ENCODE data around the gene SETBP1.

Gene SETBP1

GRCh38 chr18:44916429-44917207 is 235.9 kb downstream of the SETBP1 start:
- H3K27ac ChIP-seq (ENCODE audit: low read length): peak overlapping the region; percentile 82
- peak overlapping the region; percentile 0 to 30 for H3K4me3 ChIP-seq (ENCODE audit: low read length in 2 of 2)
- H3K4me1 ChIP-seq (ENCODE audit: control insufficient read depth, insufficient read depth, low read length): peaks cover 46% of the 10 kb centered on the region
- no peaks in the 10 kb centered on the region for H3K9me3 ChIP-seq (ENCODE audit: control insufficient read depth in 2 of 2, low read length in 2 of 2)
- no peaks in the 10 kb centered on the region for H3K36me3 ChIP-seq (ENCODE audit: control insufficient read depth in 2 of 2, insufficient read depth in 2 of 2, low read length in 2 of 2)
- H3K9ac ChIP-seq (ENCODE audit: low read length in 2 of 2): no peak overlapping the region
- no peaks in the 10 kb centered on the region for H3K27me3 ChIP-seq (ENCODE audit: control insufficient read depth in 1 of 2, insufficient read depth in 2 of 2, low read length in 2 of 2)

- Histone ChIP-seq H3K4me1 (ENCODE audit: control insufficient read depth, insufficient read depth, low read length) (peaks cover 46% of the 10 kb centered on the region), H3K4me3 (ENCODE audit: low read length in 2 of 2) (peak overlapping the region; percentile 0 to 35), H3K9me3 (ENCODE audit: control insufficient read depth in 2 of 2, low read length in 2 of 2) (no peaks in the 10 kb centered on the region), H3K27ac (ENCODE audit: low read length) (peak overlapping the region; percentile 82), H3K9ac (ENCODE audit: low read length in 2 of 2) (peak overlapping the region in 1 of 2 donors; percentile 51), H3K36me3 (ENCODE audit: control insufficient read depth in 2 of 2, insufficient read depth in 2 of 2, low read length in 2 of 2) (no peaks in the 10 kb centered on the region), H3K27me3 (ENCODE audit: control insufficient read depth in 1 of 2, insufficient read depth in 2 of 2, low read length in 2 of 2) (no peaks in the 10 kb centered on the region)
Measured at GRCh38 chr18:44917216-44918141, 236.8 kb downstream of the SETBP1 start.

- H3K27me3 ChIP-seq (ENCODE audit: control insufficient read depth in 1 of 2, insufficient read depth in 2 of 2, low read length in 2 of 2): no peaks in the 10 kb centered on the region
- H3K4me3 ChIP-seq (ENCODE audit: low read length in 2 of 2): peak overlapping the region in 1 of 2 donors; percentile 0
- H3K36me3 ChIP-seq (ENCODE audit: control insufficient read depth in 2 of 2, insufficient read depth in 2 of 2, low read length in 2 of 2): no peaks in the 10 kb centered on the region
- no peak overlapping the region for H3K9ac ChIP-seq (ENCODE audit: low read length in 2 of 2)
- no peaks in the 10 kb centered on the region for H3K9me3 ChIP-seq (ENCODE audit: control insufficient read depth in 2 of 2, low read length in 2 of 2)
- H3K27ac ChIP-seq (ENCODE audit: low read length): peak overlapping the region; percentile 82
- H3K4me1 ChIP-seq (ENCODE audit: control insufficient read depth, insufficient read depth, low read length): peaks cover 40% of the 10 kb centered on the region
Measured at GRCh38 chr18:44918142-44918476, 237.4 kb downstream of the SETBP1 start.

GRCh38 chr18:44920441-44920840 is 239.8 kb downstream of the SETBP1 start:
- peaks cover 34% of the 10 kb centered on the region for H3K4me1 ChIP-seq (ENCODE audit: control insufficient read depth, insufficient read depth, low read length)
- no peaks in the 10 kb centered on the region for H3K27me3 ChIP-seq (ENCODE audit: control insufficient read depth in 1 of 2, insufficient read depth in 2 of 2, low read length in 2 of 2)
- H3K9ac ChIP-seq (ENCODE audit: low read length in 2 of 2): no peak overlapping the region
- no peak overlapping the region for H3K4me3 ChIP-seq (ENCODE audit: low read length in 2 of 2)
- no peaks in the 10 kb centered on the region for H3K36me3 ChIP-seq (ENCODE audit: control insufficient read depth in 2 of 2, insufficient read depth in 2 of 2, low read length in 2 of 2)
- no peak overlapping the region for H3K27ac ChIP-seq (ENCODE audit: low read length)
- H3K9me3 ChIP-seq (ENCODE audit: control insufficient read depth in 2 of 2, low read length in 2 of 2): no peaks in the 10 kb centered on the region

- H3K4me1 ChIP-seq (ENCODE audit: control insufficient read depth, insufficient read depth, low read length): peaks cover 20% of the 10 kb centered on the region
- no peak overlapping the region for H3K27ac ChIP-seq (ENCODE audit: low read length)
- no peak overlapping the region for H3K4me3 ChIP-seq (ENCODE audit: low read length in 2 of 2)
- H3K27me3 ChIP-seq (ENCODE audit: control insufficient read depth in 1 of 2, insufficient read depth in 2 of 2, low read length in 2 of 2): no peaks in the 10 kb centered on the region
- H3K36me3 ChIP-seq (ENCODE audit: control insufficient read depth in 2 of 2, insufficient read depth in 2 of 2, low read length in 2 of 2): no peaks in the 10 kb centered on the region
- H3K9ac ChIP-seq (ENCODE audit: low read length in 2 of 2): no peak overlapping the region
- H3K9me3 ChIP-seq (ENCODE audit: control insufficient read depth in 2 of 2, low read length in 2 of 2): no peaks in the 10 kb centered on the region
Measured at GRCh38 chr18:44921974-44922373, 241.3 kb downstream of the SETBP1 start.

GRCh38 chr18:44922968-44923367 is 242.3 kb downstream of the SETBP1 start:
- peaks cover 10% of the 10 kb centered on the region for H3K4me1 ChIP-seq (ENCODE audit: control insufficient read depth, insufficient read depth, low read length)
- H3K9ac ChIP-seq (ENCODE audit: low read length in 2 of 2): no peak overlapping the region
- no peak overlapping the region for H3K27ac ChIP-seq (ENCODE audit: low read length)
- H3K4me3 ChIP-seq (ENCODE audit: low read length in 2 of 2): no peak overlapping the region
- H3K36me3 ChIP-seq (ENCODE audit: control insufficient read depth in 2 of 2, insufficient read depth in 2 of 2, low read length in 2 of 2): no peaks in the 10 kb centered on the region
- no peaks in the 10 kb centered on the region for H3K27me3 ChIP-seq (ENCODE audit: control insufficient read depth in 1 of 2, insufficient read depth in 2 of 2, low read length in 2 of 2)
- H3K9me3 ChIP-seq (ENCODE audit: control insufficient read depth in 2 of 2, low read length in 2 of 2): no peaks in the 10 kb centered on the region

GRCh38 chr18:44924785-44925499 is 244.3 kb downstream of the SETBP1 start:
- Histone ChIP-seq H3K9me3 (ENCODE audit: control insufficient read depth in 2 of 2, low read length in 2 of 2) (no peaks in the 10 kb centered on the region), H3K27me3 (ENCODE audit: control insufficient read depth in 1 of 2, insufficient read depth in 2 of 2, low read length in 2 of 2) (no peaks in the 10 kb centered on the region), H3K27ac (ENCODE audit: low read length) (no peak overlapping the region), H3K9ac (ENCODE audit: low read length in 2 of 2) (no peak overlapping the region), H3K36me3 (ENCODE audit: control insufficient read depth in 2 of 2, insufficient read depth in 2 of 2, low read length in 2 of 2) (no peaks in the 10 kb centered on the region), H3K4me1 (ENCODE audit: control insufficient read depth, insufficient read depth, low read length) (peaks cover 5% of the 10 kb centered on the region), H3K4me3 (ENCODE audit: low read length in 2 of 2) (no peak overlapping the region)

GRCh38 chr18:44927127-44927849 is 246.6 kb downstream of the SETBP1 start:
- H3K27me3 ChIP-seq (ENCODE audit: control insufficient read depth in 1 of 2, insufficient read depth in 2 of 2, low read length in 2 of 2): no peaks in the 10 kb centered on the region

GRCh38 chr18:44934901-44935300 is 254.2 kb downstream of the SETBP1 start:
- Histone ChIP-seq H3K9me3 (ENCODE audit: control insufficient read depth in 2 of 2, low read length in 2 of 2) (peaks cover 0 to 6% of the 10 kb centered on the region in 2 donors), H3K36me3 (ENCODE audit: control insufficient read depth in 2 of 2, insufficient read depth in 2 of 2, low read length in 2 of 2) (no peaks in the 10 kb centered on the region), H3K27me3 (ENCODE audit: control insufficient read depth in 1 of 2, insufficient read depth in 2 of 2, low read length in 2 of 2) (no peaks in the 10 kb centered on the region), H3K4me1 (ENCODE audit: control insufficient read depth, insufficient read depth, low read length) (peaks cover 20% of the 10 kb centered on the region), H3K4me3 (ENCODE audit: low read length in 2 of 2) (no peak overlapping the region), H3K9ac (ENCODE audit: low read length in 2 of 2) (no peak overlapping the region), H3K27ac (ENCODE audit: low read length) (no peak overlapping the region)

More at GRCh38 chr18:44927127-44927849, 246.6 kb downstream of the SETBP1 start:
- Histone ChIP-seq H3K4me3 (ENCODE audit: low read length in 2 of 2) (no peak overlapping the region), H3K9me3 (ENCODE audit: control insufficient read depth in 2 of 2, low read length in 2 of 2) (no peaks in the 10 kb centered on the region), H3K4me1 (ENCODE audit: control insufficient read depth, insufficient read depth, low read length) (peaks cover 5% of the 10 kb centered on the region), H3K27ac (ENCODE audit: low read length) (no peak overlapping the region), H3K9ac (ENCODE audit: low read length in 2 of 2) (no peak overlapping the region), H3K36me3 (ENCODE audit: control insufficient read depth in 2 of 2, insufficient read depth in 2 of 2, low read length in 2 of 2) (no peaks in the 10 kb centered on the region)

- peaks cover 0 to 6% of the 10 kb centered on the region in 2 donors for H3K9me3 ChIP-seq (ENCODE audit: control insufficient read depth in 2 of 2, low read length in 2 of 2)
- no peak overlapping the region for H3K9ac ChIP-seq (ENCODE audit: low read length in 2 of 2)
- peaks cover 20% of the 10 kb centered on the region for H3K4me1 ChIP-seq (ENCODE audit: control insufficient read depth, insufficient read depth, low read length)
- H3K27me3 ChIP-seq (ENCODE audit: control insufficient read depth in 1 of 2, insufficient read depth in 2 of 2, low read length in 2 of 2): no peaks in the 10 kb centered on the region
- no peak overlapping the region for H3K4me3 ChIP-seq (ENCODE audit: low read length in 2 of 2)
- H3K27ac ChIP-seq (ENCODE audit: low read length): no peak overlapping the region
- H3K36me3 ChIP-seq (ENCODE audit: control insufficient read depth in 2 of 2, insufficient read depth in 2 of 2, low read length in 2 of 2): no peaks in the 10 kb centered on the region
Measured at GRCh38 chr18:44935455-44935854, 254.8 kb downstream of the SETBP1 start.
